Measurements from ENCODE around the gene KLF7.

Gene KLF7

GRCh38 chr2:207166349-207167098 is 776 bp upstream of the KLF7 start:
- DNase-seq (ENCODE audit: low read depth) = peak; percentile 43

- peak; percentile 88 for DNase-seq (ENCODE audit: low read depth)
Observed at GRCh38 chr2:207166039-207166348, 246 bp upstream of the KLF7 start.

DNA sequence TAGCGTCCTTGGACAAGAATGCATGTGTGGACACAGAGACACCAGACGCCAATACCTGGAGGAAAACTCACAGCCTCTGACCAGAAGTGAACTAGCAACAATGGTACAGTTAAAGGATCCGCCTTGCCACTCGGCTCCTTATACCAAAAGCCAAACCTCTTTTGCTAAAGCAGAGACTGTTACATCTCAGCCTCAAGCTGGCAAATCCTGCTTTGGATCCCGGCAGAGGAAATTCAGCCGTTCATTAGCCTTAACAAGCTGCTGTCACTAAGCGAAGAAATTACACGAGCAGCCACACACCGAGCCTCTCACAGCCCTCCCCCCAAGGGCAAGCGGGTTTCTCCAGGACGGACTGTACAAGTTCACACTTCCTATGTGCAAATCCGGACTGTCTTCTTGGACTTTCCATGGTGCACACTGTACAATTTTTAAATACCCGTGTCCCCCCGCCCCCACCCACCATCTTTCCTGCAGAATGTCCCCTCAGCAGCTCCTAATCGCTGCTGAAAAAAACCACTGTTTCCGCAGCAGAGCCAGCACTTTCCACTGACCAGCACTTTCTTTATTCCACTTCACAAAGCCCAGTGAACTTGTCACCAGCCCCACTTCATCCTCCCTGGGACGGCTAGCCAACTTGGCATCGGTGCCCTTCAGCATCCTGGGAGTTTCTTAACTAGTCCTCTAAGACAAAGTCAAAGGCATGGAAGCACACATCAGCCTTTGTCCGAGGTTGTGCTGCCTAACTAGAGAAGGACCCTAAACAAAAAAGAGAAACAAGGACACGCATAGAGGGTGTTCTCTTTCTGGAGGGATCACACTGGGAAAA is 1.5 kb downstream of the KLF7 start:
- DNase-seq (ENCODE audit: low read depth) = no peak

DNA sequence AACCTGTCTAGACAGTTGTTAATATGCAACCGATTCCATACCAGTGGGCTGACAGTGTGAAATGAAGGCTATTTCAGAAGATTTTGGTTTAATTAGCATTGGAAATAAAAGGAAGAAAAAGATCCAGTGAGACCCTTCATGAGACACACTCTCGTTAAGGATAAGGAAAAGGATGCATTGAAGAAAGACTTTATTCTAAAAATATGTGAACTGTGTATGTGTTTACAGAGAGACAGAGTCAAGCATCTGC is 2.1 kb downstream of the KLF7 start:
- DNase-seq (ENCODE audit: low read depth) = no peak

DNA sequence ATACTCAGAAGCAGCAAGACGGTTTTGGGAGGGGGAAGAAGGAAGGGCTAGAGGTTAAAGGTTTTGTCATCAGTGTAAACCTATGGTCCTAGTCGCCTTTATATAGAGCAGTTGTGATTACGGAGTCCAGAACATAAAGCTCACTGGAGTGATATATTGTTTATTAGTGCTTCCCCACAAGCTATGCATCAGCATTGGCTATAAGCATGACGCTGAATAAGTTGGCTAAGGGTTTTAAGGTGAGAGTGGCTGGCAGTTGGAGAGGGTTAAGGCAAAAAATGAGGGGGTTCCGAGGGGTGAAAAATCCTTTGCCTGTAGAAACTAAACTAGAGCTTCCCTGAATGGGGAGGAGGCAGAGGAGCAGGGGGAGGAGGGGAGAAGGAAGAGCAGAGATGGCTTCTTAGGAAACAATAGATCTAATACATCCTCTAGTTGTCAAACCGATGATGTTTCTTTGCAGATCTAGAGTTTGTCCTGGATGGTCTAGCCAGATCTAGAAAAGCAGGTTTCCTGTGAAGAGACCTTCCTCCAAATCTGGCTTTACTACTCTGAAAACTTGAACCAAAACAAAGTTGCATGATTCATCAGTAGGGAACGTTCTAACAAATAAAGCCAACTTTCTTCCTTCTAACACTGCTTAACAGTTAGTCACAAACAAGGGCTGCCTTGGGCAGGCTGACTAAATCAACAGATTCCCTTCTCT is 2.5 kb downstream of the KLF7 start:
- no peak for DNase-seq (ENCODE audit: low read depth)

DNA sequence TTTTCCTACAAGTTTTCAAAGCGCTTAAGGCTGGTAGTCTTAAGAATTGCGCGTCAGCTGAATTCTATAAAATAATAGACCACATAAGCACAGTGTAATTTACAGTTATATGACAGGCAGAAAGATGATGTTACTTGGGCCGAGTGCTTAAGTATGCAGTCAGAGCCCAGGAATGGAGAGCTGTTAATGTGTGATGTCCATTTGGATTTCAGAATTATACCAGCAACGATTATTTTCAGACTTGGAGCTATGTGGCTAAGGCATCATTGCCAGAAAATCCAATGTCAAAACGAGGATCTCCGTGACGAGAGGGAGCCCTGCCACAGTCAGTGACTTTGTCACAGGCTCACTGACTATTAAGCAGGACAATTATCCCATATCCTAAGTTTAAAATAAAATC is 3.4 kb downstream of the KLF7 start:
- no peak for DNase-seq (ENCODE audit: low read depth)

GRCh38 chr2:207161247-207162123 is 4.3 kb downstream of the KLF7 start:
- DNase-seq (ENCODE audit: low read depth) = no peak

DNA sequence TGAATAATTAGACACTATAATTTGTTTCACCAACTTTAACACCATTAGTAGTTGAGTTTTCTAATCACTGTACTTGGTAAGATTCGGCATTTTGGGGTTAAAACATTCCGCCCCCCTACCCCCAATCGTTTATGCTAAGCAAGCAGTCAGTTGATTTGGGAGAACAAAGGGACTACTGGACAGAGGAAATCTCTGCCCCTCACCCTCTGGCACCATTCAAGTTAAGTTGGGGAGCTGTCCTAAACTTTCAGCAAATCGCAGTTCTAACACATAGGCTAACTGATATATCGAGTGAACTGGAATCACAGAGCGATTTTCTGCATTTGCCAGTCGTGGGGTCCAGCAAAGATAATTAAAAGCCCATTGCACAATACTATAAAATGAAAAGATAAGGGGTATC is 5.6 kb downstream of the KLF7 start:
- no peak for DNase-seq (ENCODE audit: low read depth)

DNA sequence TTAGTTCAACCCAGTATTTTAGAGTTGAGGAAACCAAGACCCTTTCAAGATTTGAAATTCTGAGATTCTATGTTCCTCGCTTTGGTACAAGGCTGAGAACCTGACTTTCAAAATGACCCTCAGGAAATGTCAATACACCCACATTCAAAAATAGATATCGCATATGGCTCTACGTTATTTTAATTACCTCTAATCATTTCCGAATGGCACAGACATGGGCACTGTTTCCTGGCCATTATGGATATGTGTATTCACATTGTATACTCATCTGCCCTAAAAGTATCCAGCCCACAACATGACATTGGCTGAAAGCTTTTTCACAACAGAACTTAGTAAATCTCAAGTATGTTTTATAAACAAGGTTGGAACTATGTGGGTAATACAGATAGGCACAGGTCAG is 6.7 kb downstream of the KLF7 start:
- no peak for DNase-seq (ENCODE audit: low read depth)

- DNase-seq (ENCODE audit: low read depth) = no peak
Observed at GRCh38 chr2:207157731-207158130, 8.0 kb downstream of the KLF7 start.

DNA sequence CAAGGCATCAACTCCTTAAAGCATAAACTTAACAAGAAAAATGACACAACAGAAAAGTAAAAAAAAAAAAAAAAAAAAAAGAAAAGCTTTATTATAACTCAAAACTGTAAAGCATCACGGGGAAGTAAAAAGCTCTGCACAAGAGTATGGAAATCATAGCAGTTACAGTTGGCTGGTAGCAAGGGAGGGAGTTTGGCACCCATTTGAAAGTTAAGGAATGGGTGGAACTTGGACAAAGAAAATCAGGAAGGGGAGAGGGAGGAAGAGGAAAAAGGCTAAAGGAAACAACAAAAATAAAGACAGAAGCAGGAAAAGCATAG is 8.6 kb downstream of the KLF7 start:
- no peak for DNase-seq (ENCODE audit: low read depth)

DNA sequence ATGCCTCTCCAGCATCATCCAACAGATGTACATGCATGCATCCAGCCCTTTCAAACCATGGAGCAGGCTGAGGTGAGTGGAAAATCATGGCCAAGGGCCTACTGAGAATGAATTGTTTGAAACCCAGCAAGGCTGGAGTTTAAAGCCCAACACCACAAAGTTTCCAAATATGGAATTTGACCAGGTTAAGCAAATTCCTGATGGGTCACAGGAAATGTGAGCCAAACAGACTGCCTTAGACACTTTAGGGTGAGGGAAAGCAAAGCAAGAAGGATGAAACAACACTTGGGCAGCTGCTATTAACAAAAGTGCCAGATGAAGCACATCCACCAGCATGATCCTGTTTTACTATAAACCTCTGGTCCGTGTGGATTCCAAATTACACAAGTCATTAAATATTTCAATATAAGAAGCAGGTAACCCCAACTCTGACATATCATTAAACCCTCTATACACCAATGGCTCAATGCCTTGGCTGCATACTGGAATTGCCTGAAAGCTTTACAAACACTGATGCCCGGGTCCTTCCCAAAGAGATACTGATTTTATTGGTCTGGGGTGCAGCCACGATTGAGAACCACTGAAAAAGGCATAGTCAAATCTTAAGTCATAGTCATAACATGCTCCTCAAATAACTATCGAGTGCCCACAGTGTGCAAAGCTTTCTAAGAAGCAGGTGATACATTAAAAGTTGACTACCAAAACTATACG is 9.1 kb downstream of the KLF7 start:
- no peak for DNase-seq (ENCODE audit: low read depth)

- DNase-seq (ENCODE audit: low read depth) = no peak
Observed at GRCh38 chr2:207155516-207156444, 10.0 kb downstream of the KLF7 start.

- no peak for DNase-seq (ENCODE audit: low read depth)
Observed at GRCh38 chr2:207154556-207155510, 10.9 kb downstream of the KLF7 start.

- no peak for DNase-seq (ENCODE audit: low read depth)
Observed at GRCh38 chr2:207153266-207153975, 12.3 kb downstream of the KLF7 start.

GRCh38 chr2:207151048-207151447 is 14.7 kb downstream of the KLF7 start:
- no peak for DNase-seq (ENCODE audit: low read depth)

DNA sequence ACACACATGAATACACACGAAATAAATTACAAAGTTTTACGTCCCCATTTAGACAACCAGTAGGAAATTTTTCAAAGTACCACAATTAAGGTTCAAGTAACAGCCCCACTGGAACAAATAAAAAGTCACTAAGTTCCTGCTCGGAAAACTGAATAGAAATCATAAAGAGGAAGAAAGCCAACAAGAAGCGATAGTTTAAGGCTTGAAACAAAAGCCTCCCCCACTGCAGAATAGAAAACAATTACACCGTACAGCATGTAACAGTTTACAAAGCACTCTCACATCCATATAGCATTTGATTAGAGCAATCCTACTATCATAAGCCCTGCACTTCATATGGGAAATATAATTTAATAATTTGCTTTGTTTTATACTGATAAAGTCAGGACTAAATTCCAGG is 15.5 kb downstream of the KLF7 start:
- DNase-seq (ENCODE audit: low read depth) = no peak

GRCh38 chr2:207149249-207150213 is 16.2 kb downstream of the KLF7 start:
- DNase-seq (ENCODE audit: low read depth) = no peak

Data from activated T-helper 9 cell treated with anti-CD3 and anti-CD28 coated beads, Interleukin-2, amount 50 U/mL, for 16 hours (primary cell).